Ovary (tissue), 3 donors: Measurements from ENCODE around the gene GATM.

Experiments
- CTCF ChIP-seq, 3 donors: fragments of 450-650 bp in 2 of 3; fragments of 200-600 bp in 1 of 3; IDR thresholded peaks; one replicate each; pipeline versions ENCODE4 v1.5.1 to v1.8.0; 2016 to 2022; ENCODE audit warnings: antibody characterized with exemption in 3 of 3, mild to moderate bottlenecking in 1 of 3
- EP300 ChIP-seq: sonication (generic); formaldehyde crosslinking; IDR thresholded peaks from one replicate; pipeline ENCODE4 v1.6.1; 2017; ENCODE audit warnings: antibody characterized with exemption
- donor health status: DM: no; HTN: no; CAD: no.

- TF ChIP-seq CTCF (IDR thresholded peaks at IDR 0.05) (no peak), EP300 (no peak)
Measured at GRCh38 chr15:45363334-45363733, 15.0 kb downstream of the GATM start.
